ENCODE data around the gene MYO3B.
A peak's percentile ranks its signal among the peaks of the same experiment; 100 is the strongest.

- TF ChIP-seq, protein P1, sequence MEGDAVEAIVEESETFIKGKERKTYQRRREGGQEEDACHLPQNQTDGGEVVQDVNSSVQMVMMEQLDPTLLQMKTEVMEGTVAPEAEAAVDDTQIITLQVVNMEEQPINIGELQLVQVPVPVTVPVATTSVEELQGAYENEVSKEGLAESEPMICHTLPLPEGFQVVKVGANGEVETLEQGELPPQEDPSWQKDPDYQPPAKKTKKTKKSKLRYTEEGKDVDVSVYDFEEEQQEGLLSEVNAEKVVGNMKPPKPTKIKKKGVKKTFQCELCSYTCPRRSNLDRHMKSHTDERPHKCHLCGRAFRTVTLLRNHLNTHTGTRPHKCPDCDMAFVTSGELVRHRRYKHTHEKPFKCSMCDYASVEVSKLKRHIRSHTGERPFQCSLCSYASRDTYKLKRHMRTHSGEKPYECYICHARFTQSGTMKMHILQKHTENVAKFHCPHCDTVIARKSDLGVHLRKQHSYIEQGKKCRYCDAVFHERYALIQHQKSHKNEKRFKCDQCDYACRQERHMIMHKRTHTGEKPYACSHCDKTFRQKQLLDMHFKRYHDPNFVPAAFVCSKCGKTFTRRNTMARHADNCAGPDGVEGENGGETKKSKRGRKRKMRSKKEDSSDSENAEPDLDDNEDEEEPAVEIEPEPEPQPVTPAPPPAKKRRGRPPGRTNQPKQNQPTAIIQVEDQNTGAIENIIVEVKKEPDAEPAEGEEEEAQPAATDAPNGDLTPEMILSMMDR (tag by site-specific recombination; IDR thresholded peaks at IDR 0.05), result peak; percentile 47; the same call in 1 of the 2 replicates
- no peak for TF ChIP-seq ZBTB7A (tag by site-specific recombination; IDR thresholded peaks at IDR 0.05; ENCODE audit: low read depth)
- no peak for TF ChIP-seq ZNF274 (IDR thresholded peaks at IDR 0.05; ENCODE audit: low read length)
- no peak for TF ChIP-seq ZNF274 (tag by site-specific recombination; IDR thresholded peaks at IDR 0.05; ENCODE audit: borderline replicate concordance)
- TF ChIP-seq TRIM28 (IDR thresholded peaks at IDR 0.05; ENCODE audit: borderline replicate concordance, low read length), result no peak
- TF ChIP-seq ZNF302 (tag by site-specific recombination; IDR thresholded peaks at IDR 0.05; ENCODE audit: low read depth), result no peak
- no peak for TF ChIP-seq ZNF23 (tag by site-specific recombination; IDR thresholded peaks at IDR 0.05; ENCODE audit: borderline replicate concordance)
- no peak for TF ChIP-seq HOXA7 (CRISPR knock-in tag; IDR thresholded peaks at IDR 0.05; ENCODE audit: borderline replicate concordance)
- no peak for TF ChIP-seq ZNF610 (tag by site-specific recombination; IDR thresholded peaks at IDR 0.05; ENCODE audit: borderline replicate concordance)
- no peak for TF ChIP-seq ZNF558 (tag by site-specific recombination; IDR thresholded peaks at IDR 0.05)
- TF ChIP-seq ZBTB44 (tag by site-specific recombination; IDR thresholded peaks at IDR 0.05), result no peak
Observed at GRCh38 chr2:170361090-170361936, 183.4 kb downstream of the MYO3B start.

Data from HEK293 (cell line).